GM18858 (cell line): ENCODE measurements around the gene SEMA3E.

Experiments
- ATAC-seq: cut with Tn5 transposase; IDR thresholded peaks from one replicate; pipeline ENCODE4 v1.9.1; 2021; ENCODE audit not compliant: unreplicated experiment

Gene SEMA3E

GRCh38 chr7:83366629-83367028, 282.3 kb downstream of the SEMA3E start:
- no peak for ATAC-seq

GRCh38 chr7:83365746-83366145, 283.2 kb downstream of the SEMA3E start:
- ATAC-seq, result no peak

- ATAC-seq, result no peak
These were observed 285.9 kb downstream of the SEMA3E start for GRCh38 chr7:83362871-83363550.

- ATAC-seq, result no peak
These were observed 289.8 kb downstream of the SEMA3E start for GRCh38 chr7:83359108-83359507.

- no peak for ATAC-seq
These were observed 293.8 kb downstream of the SEMA3E start for GRCh38 chr7:83355143-83355542.

- ATAC-seq, result no peak
These were observed 300.9 kb downstream of the SEMA3E start for GRCh38 chr7:83347945-83348444.

- no peak for ATAC-seq
These were observed 309.0 kb downstream of the SEMA3E start for GRCh38 chr7:83339907-83340306.

- ATAC-seq, result no peak
These were observed 310.5 kb downstream of the SEMA3E start for GRCh38 chr7:83338277-83338950.

- no peak for ATAC-seq
These were observed 311.9 kb downstream of the SEMA3E start for GRCh38 chr7:83337050-83337449.

GRCh38 chr7:83326223-83326622, 322.7 kb downstream of the SEMA3E start:
- no peak for ATAC-seq

GRCh38 chr7:83325083-83325482, 323.9 kb downstream of the SEMA3E start:
- ATAC-seq, result no peak

- no peak for ATAC-seq
These were observed 324.3 kb downstream of the SEMA3E start for GRCh38 chr7:83324596-83324995.

GRCh38 chr7:83321011-83321410, 327.9 kb downstream of the SEMA3E start:
- ATAC-seq, result no peak

GRCh38 chr7:83313931-83314330, 335.0 kb downstream of the SEMA3E start:
- ATAC-seq, result no peak
